Measurements from ENCODE around the gene TIMP2. TPM values are rescaled to one million over a fixed set of nuclear protein-coding genes. Genes with fewer than 3 reads are reported as not detected.

The TIMP2 gene, protein sequence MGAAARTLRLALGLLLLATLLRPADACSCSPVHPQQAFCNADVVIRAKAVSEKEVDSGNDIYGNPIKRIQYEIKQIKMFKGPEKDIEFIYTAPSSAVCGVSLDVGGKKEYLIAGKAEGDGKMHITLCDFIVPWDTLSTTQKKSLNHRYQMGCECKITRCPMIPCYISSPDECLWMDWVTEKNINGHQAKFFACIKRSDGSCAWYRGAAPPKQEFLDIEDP
- 42.7 and 43.3 TPM in 2 replicates for total RNA-seq (2021; fragmentation: NEBNext Ultra II Directional; extraction: Animal tissue kit (Norgen Biotek cat#: 25700))
- polyA plus RNA-seq (2011; rRNA removed) = 18.2 and 21.5 TPM in 2 replicates
- 13.1 TPM for polyA plus RNA-seq (2011; cell fraction: cytosol; rRNA removed)
- polyA plus RNA-seq (2011; cell fraction: nucleus; rRNA removed) = 14.3 TPM
- 37.1 to 40.2 TPM (median 38.3 TPM) in 4 replicates for polyA plus RNA-seq (2012, experiment 1 of 2)
- 38.8 TPM for polyA plus RNA-seq (2012, experiment 2 of 2)
- polyA plus RNA-seq (2013, experiment 1 of 2) = 36.5 TPM
- 47.3 TPM for polyA plus RNA-seq (2013, experiment 2 of 2)
- 12.9 and 16.2 TPM in 2 replicates for polyA minus RNA-seq (2011; rRNA and poly(A)+ RNA removed)
- polyA minus RNA-seq (2011; cell fraction: cytosol; rRNA and poly(A)+ RNA removed) = 14.9 TPM
- 9.5 TPM for polyA minus RNA-seq (2011; cell fraction: nucleus; rRNA and poly(A)+ RNA removed)
- long read RNA-seq, experiment 1, transcript TIMP2-201 (5 exons, 3,652 nt) = major isoform, 23 of 59 reads
- long read RNA-seq, experiment 1, partial matches to known transcripts = 5 of 59 reads
- long read RNA-seq, experiment 1, other reads (novel, unspliced or antisense) = 28 of 59 reads
- long read RNA-seq, experiment 2, partial matches to known transcripts = 0 of 6 reads
- long read RNA-seq, experiment 2, other reads (novel, unspliced or antisense) = 6 of 6 reads

DNA sequence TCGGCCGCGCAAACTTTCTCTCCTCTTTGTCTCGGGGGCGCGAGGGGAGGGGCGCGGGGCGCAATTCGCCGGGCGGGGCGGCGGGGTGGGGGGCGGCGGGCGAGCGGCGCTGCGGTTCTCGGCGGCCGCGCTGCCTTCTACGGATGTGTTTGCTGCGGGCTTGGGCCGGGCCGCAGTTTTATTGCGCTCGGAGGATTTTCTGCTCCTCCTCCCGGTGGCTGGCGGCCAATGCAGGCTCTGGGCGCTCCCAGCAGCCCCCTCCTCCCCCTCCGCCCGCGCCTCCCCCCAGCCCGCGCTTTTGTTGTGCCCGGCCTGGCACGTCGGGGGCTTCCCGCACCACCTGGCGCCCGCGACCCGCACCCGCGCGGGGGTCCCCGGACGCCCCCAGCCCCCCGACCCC is at the start of gene TIMP2:
TIMP2 (minus strand) TSS at position 154 of the 400 bp plus-strand sequence. CDS start 299 bp downstream, outside the sequence.
- Histone ChIP-seq H3K9ac (replicated peaks in 1 of 4; ENCODE audit: extremely low read depth in 1 of 4, low read depth in 3 of 4, low read length in 3 of 4) (peak within 1 kb of the TSS; percentile 48 to 80 (median 54)), H3K18ac (ENCODE audit: extremely low read depth, low read length) (peak within 1 kb of the TSS; percentile 3), H3K27me3 (replicated peaks in 1 of 4; ENCODE audit: control insufficient read depth in 3 of 4, extremely low read depth in 1 of 4, insufficient read depth in 3 of 4, low read length in 3 of 4) (no peaks in the 10 kb centered on the region), H4K20me1 (replicated peaks in 1 of 2; ENCODE audit: control insufficient read depth in 1 of 2, insufficient read depth in 2 of 2, low read length in 2 of 2) (peaks cover 5 to 13% of the 10 kb centered on the region in 2 experiments), H3K14ac (ENCODE audit: insufficient read length) (no peak within 1 kb of the TSS), H3K4me1 (replicated peaks in 1 of 4; ENCODE audit: control insufficient read depth in 3 of 4, insufficient read depth in 4 of 4, low read length in 3 of 4) (peaks cover 4 to 16% (median 10%) of the 10 kb centered on the region in 4 experiments), H3K36me3 (ENCODE audit: control insufficient read depth in 2 of 4, insufficient read depth in 4 of 4, low read length in 3 of 4) (peaks cover 0 to 3% (median 0%) of the 10 kb centered on the region in 4 experiments; a peak in 1 of 8 replicates), H2BK5ac (ENCODE audit: low read depth, low read length) (no peak within 1 kb of the TSS; the same call in 1 of the 2 replicates), H3K23ac (ENCODE audit: insufficient read length) (no peak within 1 kb of the TSS), H3K27ac (ENCODE audit: low read depth, low read length) (peak within 1 kb of the TSS; percentile 70; the same call in 1 of the 2 replicates), H3K56ac (replicated peaks; ENCODE audit: insufficient read length, low read depth, low read length) (peak within 1 kb of the TSS; percentile 59), H2AFZ (ENCODE audit: low read length) (no peak within 1 kb of the TSS), H3K79me1 (ENCODE audit: low read depth, low read length) (peaks cover 5% of the 10 kb centered on the region), H3K9me3 (ENCODE audit: insufficient read depth in 2 of 2, low read depth in 1 of 2, low read length in 1 of 2) (no peaks in the 10 kb centered on the region), H3K4me3 (ENCODE audit: extremely low read depth in 1 of 4, insufficient read depth in 2 of 4, low read depth in 3 of 4, low read length in 4 of 4) (peak within 1 kb of the TSS; percentile 60 to 83 (median 70)), H3K23me2 (ENCODE audit: low read depth, low read length) (peaks cover 11% of the 10 kb centered on the region; the same call in 1 of the 2 replicates), H4K5ac (ENCODE audit: insufficient read length, low read depth, low read length) (peak within 1 kb of the TSS; percentile 46), H2BK15ac (ENCODE audit: low read length) (no peak within 1 kb of the TSS; the same call in 1 of the 2 replicates), H4K91ac (replicated peaks; ENCODE audit: insufficient read length, low read length) (peak within 1 kb of the TSS; percentile 93), H2BK120ac (replicated peaks; ENCODE audit: low read depth, low read length) (peak within 1 kb of the TSS; percentile 43), H2BK20ac (ENCODE audit: low read length) (no peak within 1 kb of the TSS), H3K4ac (replicated peaks; ENCODE audit: insufficient read length, low read depth, low read length) (peak within 1 kb of the TSS; percentile 53), H2AK5ac (ENCODE audit: low read depth, low read length) (no peak within 1 kb of the TSS), H3K79me2 (ENCODE audit: control insufficient read depth in 1 of 2, insufficient read depth in 2 of 2, low read length in 2 of 2) (peaks cover 0 to 34% of the 10 kb centered on the region in 2 experiments; a peak in 2 of 4 replicates), H3K4me2 (ENCODE audit: insufficient read depth in 1 of 2, low read depth in 2 of 2, low read length in 2 of 2) (peak within 1 kb of the TSS; percentile 87 to 96), H2BK12ac (ENCODE audit: low read depth, low read length) (peak within 1 kb of the TSS; percentile 84; the same call in 1 of the 2 replicates), H4K8ac (ENCODE audit: extremely low read depth, insufficient read depth, low read length) (peak within 1 kb of the TSS; percentile 92)
- POLR2A ChIA-PET (ENCODE audit: partially characterized antibody) = interaction anchor here (0.6 to 2.8 kb wide), 5 partner anchors 8 to 217 kb away, joined by 3 to 16 read pairs (median 3); no protein-coding TSS in a partner anchor
- no CpG with 5 or more reads among the region's 52 CpGs for WGBS, 2 experiments (ENCODE audit: extremely low coverage in 1 of 2, insufficient coverage in 1 of 2, insufficient read length in 1 of 2, insufficient replicate concordance in 2 of 2, low coverage in 1 of 2, low lambda C conversion rate in 2 of 2, missing lambda C conversion rate in 1 of 2)
- DNase-seq (ENCODE audit: low read depth in 1 of 2, low spot score in 2 of 2) (peak; percentile 58 to 87), FAIRE-seq (no peak)
- CTCF ChIA-PET (ENCODE audit: partially characterized antibody) = no interaction called here
- TF ChIP-seq CTBP2 (IDR thresholded peaks at IDR 0.05; ENCODE audit: borderline replicate concordance, insufficient read depth, insufficient read length, low read length) = no peak
- no peak for TF ChIP-seq PHF8 (conservative IDR thresholded peaks at IDR 0.05; ENCODE audit: low read depth, low read length)
- peak; percentile 91 for TF ChIP-seq TBP (IDR thresholded peaks at IDR 0.05; ENCODE audit: low read depth, low read length)
- TF ChIP-seq TAF1 (IDR thresholded peaks at IDR 0.05; ENCODE audit: low read depth, low read length) = peak; percentile 80
- peak in 1 of 2 experiments; percentile 24; a peak in 2 of 4 replicates for TF ChIP-seq RAD21 (IDR thresholded peaks at IDR 0.05 in 1 of 2, conservative IDR thresholded peaks at IDR 0.05 in 1 of 2; ENCODE audit: low read depth in 2 of 2, low read length in 2 of 2)
- peak; percentile 24; the same call in 1 of the 2 replicates for TF ChIP-seq POLR2AphosphoS5 (IDR thresholded peaks at IDR 0.05; ENCODE audit: low read depth, low read length)
- no peak for TF ChIP-seq KDM4A (IDR thresholded peaks at IDR 0.05; ENCODE audit: low read depth, low read length, severe bottlenecking)
- TF ChIP-seq POLR2A (IDR thresholded peaks at IDR 0.05; ENCODE audit: control extremely low read depth in 1 of 2, low read depth in 2 of 2, low read length in 2 of 2) = peak in 1 of 2 experiments; percentile 75; a peak in 1 of 3 replicates

Data from H1 (cell line).